Hepatic stellate cell (primary cell): ENCODE data around the gene OR6M1.

Experiments used
- DNase-seq: peaks from one replicate; pipeline ENCODE4 v3.0.0; 2011; ENCODE audit warnings: low spot score

Gene OR6M1

GRCh38 chr11:123775715-123776549 lies 30.2 kb downstream of the OR6M1 start:
- DNase-seq: no peak

GRCh38 chr11:123775289-123775688 lies 30.9 kb downstream of the OR6M1 start:
- no peak for DNase-seq

- DNase-seq: no peak
These were observed 32.2 kb downstream of the OR6M1 start for GRCh38 chr11:123773959-123774358.

DNA sequence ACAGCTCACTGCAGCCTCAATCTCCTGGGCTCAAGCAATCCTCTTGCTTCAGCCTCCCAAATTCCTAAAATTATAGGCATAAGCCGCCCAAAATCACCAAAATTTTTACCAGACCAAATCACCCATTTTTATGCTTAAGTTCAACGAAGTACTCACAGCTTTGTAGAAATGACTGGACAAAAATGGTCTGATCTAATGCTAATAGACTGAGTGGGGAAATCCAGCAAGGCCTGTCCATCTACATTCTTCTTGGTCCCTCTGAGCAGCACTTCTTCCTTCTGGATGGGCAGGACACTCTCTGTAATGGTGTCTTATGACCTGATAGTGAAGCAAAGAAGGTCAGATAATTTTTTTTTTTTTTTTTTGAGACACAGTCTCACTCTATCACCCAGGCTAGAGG lies 33.1 kb downstream of the OR6M1 start:
- DNase-seq: no peak

DNA sequence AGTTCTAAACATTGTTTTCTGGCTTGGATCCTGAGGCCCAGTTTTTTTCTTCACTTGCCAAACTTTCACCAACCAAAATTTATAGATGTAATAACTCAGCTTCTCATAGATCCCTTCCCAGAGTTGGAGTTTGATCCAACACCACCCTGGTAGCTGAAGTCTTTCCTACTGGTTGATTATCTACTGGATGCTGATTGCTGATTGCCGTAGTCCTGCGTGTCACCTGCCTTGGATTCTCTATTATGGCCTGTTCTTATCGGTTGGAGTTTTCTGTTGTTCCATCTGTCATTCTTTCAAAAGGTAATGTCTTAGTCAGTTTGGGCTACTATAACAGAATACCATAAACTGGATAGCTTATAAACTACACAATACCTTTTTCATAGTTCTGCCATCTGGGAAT lies 34.5 kb downstream of the OR6M1 start:
- no peak for DNase-seq

GRCh38 chr11:123770712-123771111 lies 35.4 kb downstream of the OR6M1 start:
- DNase-seq: no peak

DNA sequence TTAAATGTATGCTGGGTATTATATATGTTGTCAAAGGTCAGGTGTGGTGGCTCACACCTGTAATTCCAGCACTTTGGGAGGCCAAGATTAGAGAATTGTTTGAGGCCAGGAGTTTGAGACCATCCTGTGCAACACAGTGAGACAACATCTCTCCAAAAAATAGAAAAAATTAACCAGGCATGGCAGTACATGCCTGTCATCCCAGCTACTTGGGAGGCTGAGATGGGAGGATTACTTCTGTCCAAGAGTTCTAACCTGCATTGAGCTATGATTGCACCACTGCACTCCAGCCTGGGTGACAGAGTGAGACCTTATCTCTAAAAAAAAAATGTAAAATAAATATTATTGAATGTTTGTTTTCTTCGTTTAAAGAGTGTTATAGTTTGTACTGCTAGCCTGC lies 40.5 kb downstream of the OR6M1 start:
- no peak for DNase-seq

DNA sequence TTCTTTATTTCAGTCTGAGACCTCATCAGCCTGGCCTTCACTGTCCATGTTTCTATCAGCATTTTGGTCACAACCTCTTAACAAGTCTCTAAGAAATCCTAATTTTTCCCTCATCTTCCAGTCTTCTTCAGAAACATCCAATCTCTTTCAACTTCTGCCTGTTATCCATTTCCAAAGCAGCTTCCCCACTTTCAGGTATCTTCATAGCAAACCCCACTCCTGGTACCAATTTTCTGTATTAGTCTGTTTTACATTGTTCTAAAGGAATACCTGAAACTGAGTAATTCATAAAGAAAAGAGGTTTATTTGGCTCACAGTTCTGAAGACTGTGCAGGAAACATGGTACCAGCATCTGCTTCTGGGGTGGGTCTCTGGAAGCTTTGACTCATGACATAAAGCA lies 43.7 kb downstream of the OR6M1 start:
- DNase-seq: no peak

- no peak for DNase-seq
These were observed 45.3 kb downstream of the OR6M1 start for GRCh38 chr11:123760894-123761293.

GRCh38 chr11:123757976-123758375 lies 48.2 kb downstream of the OR6M1 start:
- DNase-seq: no peak

DNA sequence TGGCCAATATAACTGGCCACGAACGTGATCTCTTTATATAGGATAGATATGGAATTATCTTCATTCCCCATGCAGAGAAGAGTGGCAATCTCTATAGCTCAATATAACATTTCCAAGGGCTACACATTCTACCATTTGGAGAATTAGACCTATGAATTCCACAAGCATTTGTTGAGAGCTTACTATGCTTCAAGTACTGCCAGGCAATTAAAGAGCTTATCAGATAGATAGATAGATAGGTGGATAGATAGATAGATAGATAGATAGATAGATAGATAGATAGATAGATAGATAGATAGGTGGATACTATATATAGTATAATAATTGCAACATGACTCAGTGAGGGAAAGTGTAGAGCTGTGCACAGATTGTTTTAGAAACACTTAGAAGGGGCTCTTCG lies 50.3 kb downstream of the OR6M1 start:
- no peak for DNase-seq
